Mesenchymal stem cell (in vitro differentiated cells and primary cell): ENCODE results near the gene KREMEN1.

Experiments
- DNase-seq: peaks from one replicate; pipeline ENCODE4 v3.0.0-alpha.2; 2013
- H2AFZ ChIP-seq: one replicate; pipeline ENCODE4 v1.6.1; 2013; ENCODE audit warnings: low read depth, mild to moderate bottlenecking, control low read depth, inconsistent platforms, low read length, moderate library complexity
- H2AK5ac ChIP-seq: 2 replicates; pipeline ENCODE4 v1.6.1; 2013; ENCODE audit warnings: low read length, moderate library complexity, mild to moderate bottlenecking, inconsistent platforms; ENCODE audit not compliant: severe bottlenecking
- H2BK120ac ChIP-seq: one replicate; pipeline ENCODE4 v1.6.1; 2013; ENCODE audit warnings: low read depth, mild to moderate bottlenecking, inconsistent platforms, low read length, moderate library complexity
- H2BK12ac ChIP-seq, 2 experiments: one replicate each; pipeline ENCODE4 v1.6.1; 2013; ENCODE audit warnings: inconsistent platforms in 2 of 2, low read length in 2 of 2, mild to moderate bottlenecking in 2 of 2, moderate library complexity in 2 of 2, control low read depth in 1 of 2
- H2BK15ac ChIP-seq: one replicate; pipeline ENCODE4 v1.6.1; 2013; ENCODE audit warnings: mild to moderate bottlenecking, low read depth, inconsistent platforms; ENCODE audit not compliant: poor library complexity, severe bottlenecking
- H2BK5ac ChIP-seq: 2 replicates; pipeline ENCODE4 v1.6.1; 2013; ENCODE audit warnings: low read depth, mild to moderate bottlenecking, low read length, control low read depth, inconsistent platforms; ENCODE audit not compliant: poor library complexity, severe bottlenecking
- H3K14ac ChIP-seq, 2 experiments: one replicate each; pipeline ENCODE4 v1.6.1; 2013; ENCODE audit warnings: inconsistent platforms in 2 of 2, low read length in 2 of 2, control low read depth in 1 of 2, mild to moderate bottlenecking in 1 of 2, moderate library complexity in 1 of 2
- H3K18ac ChIP-seq, 2 experiments: one replicate each; pipeline ENCODE4 v1.6.1; 2013; ENCODE audit warnings: inconsistent platforms in 2 of 2, low read length in 2 of 2, control low read depth in 1 of 2, low read depth in 1 of 2, mild to moderate bottlenecking in 1 of 2
- H3K23ac ChIP-seq, 2 experiments: one replicate each; pipeline ENCODE4 v1.6.1; 2013; ENCODE audit warnings: inconsistent platforms in 2 of 2, low read length in 2 of 2, mild to moderate bottlenecking in 2 of 2, moderate library complexity in 2 of 2, control low read depth in 1 of 2
- H3K27ac ChIP-seq: 2 replicates; pipeline ENCODE4 v1.5.1; 2013; ENCODE audit warnings: mild to moderate bottlenecking, moderate library complexity, low read length, control low read depth, inconsistent platforms; ENCODE audit not compliant: poor library complexity, severe bottlenecking
- H3K27me3 ChIP-seq, 2 experiments: 2 replicates each; pipeline versions ENCODE4 v1.6.1 to v1.7.0; 2013; ENCODE audit warnings: low read length in 2 of 2, mild to moderate bottlenecking in 2 of 2, moderate library complexity in 2 of 2, control low read depth in 1 of 2, inconsistent platforms in 1 of 2; ENCODE audit not compliant: control insufficient read depth in 1 of 2, insufficient read depth in 1 of 2
- H3K36me3 ChIP-seq, 2 experiments: 2 replicates each; pipeline versions ENCODE4 v1.6.1 to v1.7.0; 2013; ENCODE audit warnings: low read length in 2 of 2, control low read depth in 1 of 2, inconsistent platforms in 1 of 2, low read depth in 1 of 2, mild to moderate bottlenecking in 1 of 2; ENCODE audit not compliant: insufficient read depth in 2 of 2, control insufficient read depth in 1 of 2
- H3K4ac ChIP-seq, 2 experiments: one replicate each; pipeline ENCODE4 v1.6.1; 2013; ENCODE audit warnings: inconsistent platforms in 2 of 2, low read length in 2 of 2, mild to moderate bottlenecking in 2 of 2, moderate library complexity in 2 of 2, control low read depth in 1 of 2, low read depth in 1 of 2
- H3K4me1 ChIP-seq: 2 replicates; pipeline ENCODE4 v1.6.1; 2013; ENCODE audit warnings: low read depth, low read length, control low read depth; ENCODE audit not compliant: control insufficient read depth, insufficient read depth
- H3K4me2 ChIP-seq: 2 replicates; pipeline ENCODE4 v1.6.1; 2013; ENCODE audit warnings: low read length, mild to moderate bottlenecking, inconsistent platforms; ENCODE audit not compliant: poor library complexity, severe bottlenecking
- H3K4me3 ChIP-seq, 2 experiments: 2 replicates each; pipeline versions ENCODE4 v1.5.1 to v1.7.0; 2013; ENCODE audit warnings: low read length in 2 of 2, mild to moderate bottlenecking in 2 of 2, control low read depth in 1 of 2, low read depth in 1 of 2; ENCODE audit not compliant: insufficient read depth in 1 of 2
- H3K79me1 ChIP-seq: replicated peaks from 2 replicates; pipeline ENCODE4 v1.6.1; 2013; ENCODE audit warnings: mild to moderate bottlenecking, control low read depth, low read length, inconsistent platforms; ENCODE audit not compliant: poor library complexity, severe bottlenecking
- H3K9ac ChIP-seq: 2 replicates; pipeline ENCODE4 v1.7.0; 2013; ENCODE audit warnings: mild to moderate bottlenecking, low read length, moderate library complexity
- H3K9me3 ChIP-seq: 2 replicates; pipeline ENCODE4 v1.7.0; 2013; ENCODE audit warnings: mild to moderate bottlenecking, low read length; ENCODE audit not compliant: control insufficient read depth
- H4K8ac ChIP-seq: one replicate; pipeline ENCODE4 v1.6.1; 2013; ENCODE audit warnings: inconsistent platforms, mild to moderate bottlenecking, low read length, moderate library complexity
- H4K91ac ChIP-seq: one replicate; pipeline ENCODE4 v1.6.1; 2013; ENCODE audit warnings: mild to moderate bottlenecking, low read length, inconsistent platforms
- WGBS: methylation state at CpG from one replicate; pipeline ENCODE4 v1.1.7; 2013; ENCODE audit warnings: mixed read lengths; 5-methylcytosine and 5-hydroxymethylcytosine counted together

Gene KREMEN1

GRCh38 chr22:29029202-29030000, 43.4 kb upstream of the KREMEN1 start:
- no peak overlapping the region for H2BK15ac ChIP-seq
- WGBS, result 88% methylated on average over 7 of the region's 9 CpGs
- no peak overlapping the region for H4K8ac ChIP-seq
- no peak overlapping the region for H2AFZ ChIP-seq
- H2BK5ac ChIP-seq, result no peak overlapping the region
- no peaks in the 10 kb centered on the region for H3K9me3 ChIP-seq
- H2AK5ac ChIP-seq, result peak overlapping the region; percentile 85
- no peak overlapping the region for H3K4me3 ChIP-seq
- no peak overlapping the region for H2BK120ac ChIP-seq
- H2BK12ac ChIP-seq, result peak overlapping the region in 1 of 2 experiments; percentile 64
- H3K4me1 ChIP-seq, result peaks cover 24% of the 10 kb centered on the region
- no peak overlapping the region for H3K14ac ChIP-seq
- no peak overlapping the region for H3K4ac ChIP-seq
- peaks cover 37% of the 10 kb centered on the region for H3K79me1 ChIP-seq
- H3K27me3 ChIP-seq, result no peaks in the 10 kb centered on the region
- peaks cover 0 to 3% of the 10 kb centered on the region in 2 experiments for H3K36me3 ChIP-seq
- no peak overlapping the region for H4K91ac ChIP-seq
- no peak overlapping the region for H3K23ac ChIP-seq
- H3K18ac ChIP-seq, result peak overlapping the region in 1 of 2 experiments; percentile 59
- no peak overlapping the region for H3K9ac ChIP-seq
- peak overlapping the region; percentile 99 for H3K27ac ChIP-seq
- H3K4me2 ChIP-seq, result no peak overlapping the region
- no peak for DNase-seq

DNA sequence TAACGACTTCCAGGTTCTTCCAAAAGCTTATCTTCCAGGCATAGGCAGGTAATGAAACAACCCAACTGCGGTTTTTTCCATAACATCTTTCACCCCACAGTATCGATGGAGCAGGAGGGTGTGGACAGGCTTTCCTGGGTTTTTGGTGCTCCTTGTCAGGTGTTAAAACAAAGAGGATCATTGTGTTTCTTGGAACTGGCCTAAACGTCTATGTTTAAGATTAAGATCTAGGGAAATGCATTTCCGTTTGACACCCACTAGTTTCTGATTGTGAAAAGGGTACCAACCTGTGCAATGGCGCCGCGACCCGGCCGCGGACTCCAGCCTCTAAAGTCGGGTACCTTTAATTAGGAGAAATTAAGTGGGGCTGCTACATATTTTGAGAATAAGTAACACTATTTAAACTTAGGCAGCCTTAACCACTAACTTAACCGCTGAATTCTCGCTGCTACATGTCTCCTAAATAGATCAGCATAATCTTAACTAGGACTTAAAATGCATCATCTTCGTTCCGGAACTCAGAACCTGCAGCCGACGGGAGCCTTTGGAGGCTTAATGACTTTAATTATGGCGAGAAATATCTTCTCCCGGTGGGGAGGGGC, 42.7 kb upstream of the KREMEN1 start:
- Histone ChIP-seq H2AK5ac (peak overlapping the region; percentile 63), H2BK12ac (peak overlapping the region in 1 of 2 experiments; percentile 59)
- DNase-seq, result peak; percentile 43

DNA sequence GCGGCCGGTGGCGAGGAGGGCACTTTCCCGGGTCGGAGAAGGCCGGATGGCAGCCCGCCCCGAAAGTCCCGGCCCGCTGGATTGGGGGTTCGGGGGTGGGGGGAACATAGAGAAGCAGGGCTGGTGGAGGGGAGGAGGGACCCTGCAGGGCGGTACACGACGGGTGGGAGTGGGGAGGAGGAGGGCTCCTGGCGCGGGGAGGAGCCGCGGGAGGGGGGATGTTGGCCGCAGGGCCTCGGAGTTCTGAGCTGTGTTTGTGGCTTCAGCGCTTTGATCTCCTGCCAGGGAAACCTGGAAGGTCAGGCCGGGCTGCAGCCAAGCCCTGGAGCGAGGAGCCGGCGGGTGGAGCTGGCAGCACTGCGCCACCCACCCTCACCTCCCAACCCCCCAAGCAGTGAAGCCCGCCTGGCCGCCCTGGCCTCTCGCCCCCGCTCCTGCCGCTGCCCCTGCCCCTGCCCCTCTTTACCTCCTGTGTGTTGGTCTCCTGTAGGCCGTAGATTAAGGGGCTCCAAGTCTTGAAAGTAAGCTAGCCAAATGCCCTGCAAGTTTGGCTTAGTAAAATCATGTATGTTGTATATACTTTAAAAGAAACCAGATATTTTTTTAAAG, 42.1 kb upstream of the KREMEN1 start:
- peak overlapping the region; percentile 94 for H2BK120ac ChIP-seq
- peak; percentile 85 for DNase-seq
- peak overlapping the region; percentile 13 to 92 for H3K4ac ChIP-seq
- no peaks in the 10 kb centered on the region for H3K27me3 ChIP-seq
- peak overlapping the region; percentile 48 to 59 for H3K4me3 ChIP-seq
- H4K91ac ChIP-seq, result peak overlapping the region; percentile 94
- peak overlapping the region; percentile 18 for H2AFZ ChIP-seq
- H3K14ac ChIP-seq, result no peak overlapping the region
- H3K27ac ChIP-seq, result peak overlapping the region; percentile 99
- peak overlapping the region; percentile 91 for H2BK5ac ChIP-seq
- H3K4me2 ChIP-seq, result peak overlapping the region; percentile 65
- H2BK15ac ChIP-seq, result peak overlapping the region; percentile 95
- H4K8ac ChIP-seq, result peak overlapping the region; percentile 89
- H3K36me3 ChIP-seq, result peaks cover 0 to 3% of the 10 kb centered on the region in 2 experiments
- no peak overlapping the region for H3K23ac ChIP-seq
- H3K9ac ChIP-seq, result peak overlapping the region; percentile 88
- peak overlapping the region in 1 of 2 experiments; percentile 98 for H2BK12ac ChIP-seq
- H3K9me3 ChIP-seq, result no peaks in the 10 kb centered on the region
- peak overlapping the region; percentile 84 to 97 for H3K18ac ChIP-seq
- 0% methylated on average over 8 of the region's 32 CpGs for WGBS
- H2AK5ac ChIP-seq, result no peak overlapping the region
- peaks cover 38% of the 10 kb centered on the region for H3K79me1 ChIP-seq
- H3K4me1 ChIP-seq, result peaks cover 25% of the 10 kb centered on the region

More for the DNA sequence above, 42.7 kb upstream of the KREMEN1 start:
- H2BK15ac ChIP-seq, result peak overlapping the region; percentile 95
- peaks cover 0 to 3% of the 10 kb centered on the region in 2 experiments for H3K36me3 ChIP-seq
- 2% methylated on average over 11 of the region's 20 CpGs for WGBS
- peak overlapping the region; percentile 65 for H3K4me2 ChIP-seq
- H3K14ac ChIP-seq, result no peak overlapping the region
- H3K18ac ChIP-seq, result peak overlapping the region; percentile 84 to 97
- H3K4me3 ChIP-seq, result peak overlapping the region in 1 of 2 experiments; percentile 48
- H3K79me1 ChIP-seq, result peaks cover 40% of the 10 kb centered on the region
- peak overlapping the region; percentile 88 for H3K9ac ChIP-seq
- H3K4ac ChIP-seq, result peak overlapping the region in 1 of 2 experiments; percentile 17
- peak overlapping the region; percentile 66 for H4K8ac ChIP-seq
- H4K91ac ChIP-seq, result peak overlapping the region; percentile 81
- H3K27ac ChIP-seq, result peak overlapping the region; percentile 99
- no peaks in the 10 kb centered on the region for H3K9me3 ChIP-seq
- H3K27me3 ChIP-seq, result no peaks in the 10 kb centered on the region
- H3K23ac ChIP-seq, result no peak overlapping the region
- H3K4me1 ChIP-seq, result peaks cover 25% of the 10 kb centered on the region
- peak overlapping the region; percentile 91 for H2BK5ac ChIP-seq
- peak overlapping the region; percentile 94 for H2BK120ac ChIP-seq
- peak overlapping the region; percentile 18 for H2AFZ ChIP-seq
